ENCODE measurements around the gene ATOH8. TPM values are rescaled to one million over a fixed set of nuclear protein-coding genes. Genes with fewer than 3 reads are reported as not detected.

The ATOH8 gene
- total and polyA plus RNA-seq, 2 experiments from 2014 or later, result 12.7 to 50.1 TPM

DNA sequence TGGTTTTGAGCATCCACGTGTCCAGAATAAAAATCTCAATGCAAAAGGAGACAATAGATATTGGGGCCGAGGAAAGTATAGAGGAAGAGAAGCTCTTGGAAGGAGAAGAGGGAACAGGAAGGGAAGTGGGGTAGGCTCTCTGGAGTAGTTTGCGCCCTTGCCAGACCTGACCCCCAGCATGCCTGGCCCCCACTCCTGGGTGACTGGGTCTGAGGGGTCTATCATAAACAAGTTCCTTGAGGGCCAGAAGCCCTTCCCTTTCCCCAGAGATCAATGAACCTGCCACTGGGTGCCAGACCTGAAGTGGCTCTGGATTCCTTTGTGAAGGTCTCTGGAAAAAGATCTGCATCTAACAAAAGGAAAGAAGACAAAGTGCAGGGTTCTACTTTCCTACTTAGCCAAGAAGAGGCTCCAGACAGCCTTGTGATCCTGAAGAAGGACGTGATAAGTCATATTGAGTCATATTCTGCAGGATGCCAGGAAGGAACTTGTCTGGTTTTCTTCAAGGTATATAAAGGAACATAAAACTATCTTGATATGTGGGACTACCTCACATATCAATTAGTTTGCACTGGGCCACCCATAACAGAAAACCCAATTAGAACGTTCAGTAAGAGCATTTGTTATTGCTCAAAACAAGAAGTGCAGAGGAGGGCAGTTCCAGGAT, 18.7 kb upstream of the ATOH8 start:
- Histone ChIP-seq H3K79me2 (ENCODE audit: insufficient read depth) (no peaks in the 10 kb centered on the region), H4K20me1 (ENCODE audit: insufficient read depth) (no peaks in the 10 kb centered on the region), H2AFZ (no peak overlapping the region), H3K9me3 (ENCODE audit: low read depth) (no peaks in the 10 kb centered on the region), H3K4me1 (ENCODE audit: insufficient read depth) (peaks cover 34% of the 10 kb centered on the region), H3K36me3 (ENCODE audit: low read depth) (no peaks in the 10 kb centered on the region), H3K4me2 (ENCODE audit: unreplicated experiment) (peak overlapping the region; percentile 22), H3F3A (ENCODE audit: insufficient read depth) (peaks cover 38% of the 10 kb centered on the region), H3K9ac (peak overlapping the region; percentile 46; the same call in 1 of the 2 replicates), H3K9me2 (ENCODE audit: insufficient read depth) (no peaks in the 10 kb centered on the region), H3K4me3 (no peak overlapping the region), H3K27ac (peak overlapping the region; percentile 80), H3K27me3 (replicated peaks; ENCODE audit: insufficient read depth) (no peaks in the 10 kb centered on the region)
- 57 to 60% methylated on average over 5 of the region's 5 CpGs for WGBS, 2 experiments (ENCODE audit: low coverage in 1 of 2, low lambda C conversion rate in 2 of 2, missing lambda C conversion rate in 2 of 2)
- in situ Hi-C loops (cut with MboI), result no loop called here
- DNase-seq, result peak; percentile 84
- TF ChIP-seq EZH2 (IDR thresholded peaks at IDR 0.05; ENCODE audit: insufficient read depth, poor library complexity, severe bottlenecking) (no peak), EZH2phosphoT487 (IDR thresholded peaks at IDR 0.05; ENCODE audit: insufficient read depth, low read depth) (no peak)

- in situ Hi-C loops (cut with MboI), result no loop called here
- peak overlapping the region; percentile 22 for H3K4me2 ChIP-seq (ENCODE audit: unreplicated experiment)
Measured at GRCh38 chr2:85735691-85736090, 18.1 kb upstream of the ATOH8 start.

GRCh38 chr2:85736456-85737355, 17.1 kb upstream of the ATOH8 start:
- Histone ChIP-seq H3K9me3 (ENCODE audit: low read depth) (no peaks in the 10 kb centered on the region), H3K9ac (peak overlapping the region; percentile 54), H3K27ac (peak overlapping the region; percentile 80), H4K20me1 (ENCODE audit: insufficient read depth) (no peaks in the 10 kb centered on the region), H3K4me3 (no peak overlapping the region), H2AFZ (no peak overlapping the region), H3K79me2 (ENCODE audit: insufficient read depth) (no peaks in the 10 kb centered on the region), H3K4me1 (ENCODE audit: insufficient read depth) (peaks cover 41% of the 10 kb centered on the region), H3K9me2 (ENCODE audit: insufficient read depth) (no peaks in the 10 kb centered on the region), H3K4me2 (ENCODE audit: unreplicated experiment) (peak overlapping the region; percentile 26), H3K36me3 (ENCODE audit: low read depth) (no peaks in the 10 kb centered on the region), H3F3A (ENCODE audit: insufficient read depth) (peaks cover 48% of the 10 kb centered on the region), H3K27me3 (replicated peaks; ENCODE audit: insufficient read depth) (no peaks in the 10 kb centered on the region)
- TF ChIP-seq EZH2phosphoT487 (IDR thresholded peaks at IDR 0.05; ENCODE audit: insufficient read depth, low read depth), result no peak
- no peak for TF ChIP-seq EZH2 (IDR thresholded peaks at IDR 0.05; ENCODE audit: insufficient read depth, poor library complexity, severe bottlenecking)
- peak; percentile 55 for DNase-seq
- 10% methylated on average over 7 of the region's 7 CpGs for WGBS, 2 experiments (ENCODE audit: low coverage in 1 of 2, low lambda C conversion rate in 2 of 2, missing lambda C conversion rate in 2 of 2)
- in situ Hi-C loops (cut with MboI), result no loop called here

More at GRCh38 chr2:85735691-85736090, 18.1 kb upstream of the ATOH8 start:
- H3K27me3 ChIP-seq (replicated peaks; ENCODE audit: insufficient read depth), result no peaks in the 10 kb centered on the region
- H2AFZ ChIP-seq, result no peak overlapping the region
- H3K9me3 ChIP-seq (ENCODE audit: low read depth), result no peaks in the 10 kb centered on the region
- H4K20me1 ChIP-seq (ENCODE audit: insufficient read depth), result no peaks in the 10 kb centered on the region
- peak overlapping the region; percentile 80 for H3K27ac ChIP-seq
- no peaks in the 10 kb centered on the region for H3K36me3 ChIP-seq (ENCODE audit: low read depth)
- H3F3A ChIP-seq (ENCODE audit: insufficient read depth), result peaks cover 44% of the 10 kb centered on the region
- no peaks in the 10 kb centered on the region for H3K9me2 ChIP-seq (ENCODE audit: insufficient read depth)
- TF ChIP-seq EZH2 (IDR thresholded peaks at IDR 0.05; ENCODE audit: insufficient read depth, poor library complexity, severe bottlenecking), result no peak
- peaks cover 34% of the 10 kb centered on the region for H3K4me1 ChIP-seq (ENCODE audit: insufficient read depth)
- no peak for DNase-seq
- H3K79me2 ChIP-seq (ENCODE audit: insufficient read depth), result no peaks in the 10 kb centered on the region
- H3K9ac ChIP-seq, result peak overlapping the region; percentile 23; the same call in 1 of the 2 replicates
- no peak overlapping the region for H3K4me3 ChIP-seq

- H3K9ac ChIP-seq, result peak overlapping the region; percentile 58
- H3K4me2 ChIP-seq (ENCODE audit: unreplicated experiment), result no peak overlapping the region
- no peak overlapping the region for H3K4me3 ChIP-seq
- TF ChIP-seq EZH2 (IDR thresholded peaks at IDR 0.05; ENCODE audit: insufficient read depth, poor library complexity, severe bottlenecking), result no peak
- TF ChIP-seq EZH2phosphoT487 (IDR thresholded peaks at IDR 0.05; ENCODE audit: insufficient read depth, low read depth), result no peak
- H3F3A ChIP-seq (ENCODE audit: insufficient read depth), result peaks cover 52% of the 10 kb centered on the region
- no peaks in the 10 kb centered on the region for H3K9me3 ChIP-seq (ENCODE audit: low read depth)
- H3K36me3 ChIP-seq (ENCODE audit: low read depth), result no peaks in the 10 kb centered on the region
- in situ Hi-C loops (cut with MboI), result no loop called here
- 4 to 9% methylated on average over 4 of the region's 4 CpGs for WGBS, 2 experiments (ENCODE audit: low coverage in 1 of 2, low lambda C conversion rate in 2 of 2, missing lambda C conversion rate in 2 of 2)
- H3K4me1 ChIP-seq (ENCODE audit: insufficient read depth), result peaks cover 48% of the 10 kb centered on the region
- H2AFZ ChIP-seq, result no peak overlapping the region
- H3K79me2 ChIP-seq (ENCODE audit: insufficient read depth), result no peaks in the 10 kb centered on the region
- H3K9me2 ChIP-seq (ENCODE audit: insufficient read depth), result no peaks in the 10 kb centered on the region
- no peaks in the 10 kb centered on the region for H4K20me1 ChIP-seq (ENCODE audit: insufficient read depth)
- DNase-seq, result peak; percentile 97
- peak overlapping the region; percentile 80 for H3K27ac ChIP-seq
- H3K27me3 ChIP-seq (replicated peaks; ENCODE audit: insufficient read depth), result no peaks in the 10 kb centered on the region
Measured at GRCh38 chr2:85737481-85737880, 16.3 kb upstream of the ATOH8 start.

Data from GM23248 (cell line).